Effector CD8-positive, alpha-beta T cell (primary cell): Measurements from ENCODE around the gene TCEA3.

Experiments used
- DNase-seq: peaks from one replicate; lab custom pipeline; 2025; lab: John Stamatoyannopoulos, UW
- total RNA-seq, 4 experiments: gene quantifications; one replicate each; lab custom pipeline; 2026; lab: John Stamatoyannopoulos, UW

Gene TCEA3
- total RNA-seq, result 3.4 to 9.5 (median 4.7) reads per million in 4 experiments

DNA sequence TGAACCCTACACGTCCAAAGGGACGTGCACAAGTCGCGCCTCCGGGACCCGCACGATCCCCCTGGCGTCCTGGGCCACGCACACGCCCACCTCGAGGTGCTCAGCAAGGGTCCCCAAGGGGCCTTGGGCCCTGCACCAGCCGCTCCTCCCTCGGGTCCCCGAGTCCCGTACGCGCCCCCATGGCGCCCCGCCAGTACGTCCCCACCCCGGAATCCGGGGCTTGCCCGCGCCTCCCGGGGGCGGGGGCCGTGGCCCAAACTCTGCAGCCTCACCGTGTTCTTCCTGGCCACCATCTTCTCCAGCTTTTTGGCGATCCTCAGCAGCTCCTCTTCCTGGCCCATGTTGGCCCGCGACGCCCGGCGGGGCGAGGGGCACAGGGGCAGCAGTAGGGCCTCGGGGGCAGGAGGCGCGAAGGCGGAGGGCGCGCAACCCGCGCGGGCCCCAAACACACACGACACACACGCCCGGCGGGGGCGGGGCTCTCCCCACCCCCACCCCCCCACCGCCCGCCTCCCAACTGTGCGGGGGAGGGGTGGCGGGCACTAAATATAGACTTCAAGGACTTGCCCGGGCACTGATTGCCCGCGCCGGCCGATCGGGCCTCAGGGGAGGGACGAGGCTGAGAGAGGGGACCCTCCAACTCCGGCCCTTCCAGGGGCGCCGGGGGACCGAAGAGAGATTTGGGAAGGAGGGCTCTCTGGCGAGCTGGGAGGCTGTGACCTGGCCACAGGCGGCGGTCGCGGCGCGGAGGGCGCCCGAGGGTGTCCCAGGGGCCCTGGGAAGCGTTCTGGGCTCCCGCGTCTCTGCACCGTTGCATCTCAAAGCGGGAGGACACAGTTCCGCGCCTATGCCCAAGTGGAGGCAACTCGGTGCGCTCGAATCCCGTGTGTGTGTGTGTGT, at the start of gene TCEA3:
TCEA3 (minus strand) TSS at position 456 of the 900 bp plus-strand sequence; CDS start at position 341, 115 bp downstream.
- DNase-seq, result peak; percentile 24

GRCh38 chr1:23473037-23473800, 48.7 kb upstream of the TCEA3 start:
- DNase-seq, result no peak

DNA sequence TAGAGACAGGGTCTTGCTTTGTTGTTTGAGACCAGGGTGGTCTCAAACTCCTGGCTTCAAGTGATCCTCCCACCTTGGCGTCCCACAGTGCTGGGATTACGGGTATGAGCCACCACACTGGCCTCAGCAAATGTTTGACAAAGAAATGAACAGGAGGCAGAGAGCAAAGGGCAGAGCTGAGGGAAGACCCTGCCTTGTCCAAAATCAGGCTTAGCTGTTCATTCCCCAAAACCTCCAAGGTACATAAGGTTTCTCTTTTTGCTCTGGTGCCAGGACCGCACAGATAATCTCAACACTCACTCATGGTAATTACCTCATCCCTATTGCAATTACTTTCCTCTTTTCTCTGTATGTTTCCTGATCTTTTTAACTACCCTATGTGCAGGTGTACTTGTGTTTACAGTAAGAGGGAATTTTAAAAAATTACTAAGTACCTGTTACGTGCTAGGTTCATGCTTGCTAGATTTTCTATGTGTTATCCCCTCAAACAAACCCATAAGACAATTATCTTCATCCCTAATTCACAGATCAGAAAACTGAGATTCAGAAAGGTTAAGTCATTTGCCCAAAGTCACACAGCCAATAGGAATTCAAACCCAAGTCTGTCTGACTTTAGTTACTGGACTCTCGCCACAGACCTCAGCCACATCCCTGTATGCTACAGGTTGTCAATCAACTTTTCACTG, 47.9 kb upstream of the TCEA3 start:
- no peak for DNase-seq

DNA sequence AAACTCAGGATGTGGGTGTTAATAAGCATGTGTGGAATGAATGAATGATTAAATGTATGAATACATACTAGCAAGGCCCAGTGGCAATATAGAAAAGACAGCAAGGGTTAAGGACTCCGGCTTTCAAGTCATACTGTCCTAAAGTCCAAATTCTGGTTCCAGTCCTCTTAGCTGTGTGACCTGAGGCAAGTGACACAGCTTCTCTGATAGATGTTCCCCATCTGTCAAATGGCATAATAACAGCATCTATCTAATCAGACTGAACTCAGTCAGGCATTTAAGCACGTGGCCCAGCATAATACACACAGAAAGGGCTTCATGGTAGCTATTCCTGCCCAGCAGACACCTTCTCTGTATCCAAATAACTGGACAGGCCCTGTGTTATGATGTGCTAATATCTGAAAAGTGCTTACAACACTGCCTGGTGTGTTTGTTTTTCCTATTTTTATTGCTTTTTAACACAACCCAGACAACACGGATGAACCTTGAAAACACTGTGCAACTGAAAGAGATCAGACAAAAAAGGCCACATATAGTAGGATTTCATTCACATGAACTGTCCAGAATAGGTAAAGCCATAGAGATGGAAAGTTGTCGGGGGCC, 47.0 kb upstream of the TCEA3 start:
- no peak for DNase-seq

DNA sequence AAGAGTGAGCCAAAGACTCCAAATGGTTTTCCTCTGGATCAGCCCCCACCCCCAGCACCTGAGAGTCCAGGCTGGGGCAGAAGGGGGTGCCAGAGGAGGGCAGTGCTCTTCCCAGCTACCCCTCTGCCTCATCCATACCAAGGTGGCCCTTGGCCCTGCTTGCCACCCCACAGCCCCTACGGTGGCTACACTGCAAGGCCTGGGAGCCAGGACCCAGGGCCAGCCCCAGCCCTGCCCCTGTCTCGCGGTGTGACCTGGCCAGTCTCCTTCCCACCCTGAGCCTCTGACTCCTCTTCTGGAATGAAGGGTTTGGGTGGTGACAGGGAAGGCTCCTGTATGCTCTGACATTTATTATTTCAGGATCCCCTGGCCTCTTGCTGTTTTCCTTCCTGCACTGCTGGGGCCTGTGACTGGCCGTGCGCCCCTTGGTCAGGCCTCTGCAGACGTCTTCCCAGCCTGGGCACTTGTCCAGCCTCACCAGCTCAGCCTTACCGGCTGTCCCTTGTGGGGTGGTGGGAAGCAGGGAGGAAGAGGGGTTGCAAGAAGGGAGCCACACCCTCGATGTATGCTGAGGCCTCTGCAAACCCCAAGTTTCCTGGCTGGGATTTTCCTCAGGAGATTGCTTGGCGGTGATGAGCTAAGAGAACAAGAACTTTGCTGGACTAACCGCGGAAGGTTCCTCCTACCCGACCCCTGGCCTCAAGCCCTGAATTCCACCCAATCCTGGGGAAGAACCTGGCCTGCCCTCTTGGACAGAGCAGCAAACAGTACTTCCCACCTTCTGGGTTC, 45.9 kb upstream of the TCEA3 start:
- no peak for DNase-seq

- no peak for DNase-seq
These were observed 44.9 kb upstream of the TCEA3 start for GRCh38 chr1:23469372-23469982.

DNA sequence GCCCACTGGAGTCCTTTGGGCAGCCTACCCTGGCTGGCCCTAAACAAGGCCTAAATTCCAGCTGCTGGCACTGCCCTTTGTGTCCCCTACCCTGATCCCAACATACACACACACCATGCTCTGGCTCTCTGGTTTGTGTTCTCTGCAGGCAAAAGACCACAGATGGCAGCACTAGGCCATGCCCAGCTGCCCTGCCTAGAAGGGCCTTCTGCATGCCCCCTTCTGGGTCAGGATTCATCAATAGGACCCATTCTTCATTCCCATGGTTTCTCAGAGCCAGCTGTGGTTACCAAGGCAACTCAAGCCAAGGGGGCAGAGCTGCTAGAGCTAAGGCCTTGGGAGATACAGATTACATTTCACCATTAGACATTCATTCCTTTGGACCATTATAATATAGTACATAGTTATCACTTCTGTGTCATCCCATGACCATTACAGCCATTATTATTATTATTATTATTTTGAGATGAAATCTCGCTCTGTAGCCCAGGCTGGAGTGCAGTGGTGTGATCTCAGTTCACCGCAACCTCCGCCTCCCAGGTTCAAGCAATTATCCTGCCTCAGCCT, 42.0 kb upstream of the TCEA3 start:
- no peak for DNase-seq

DNA sequence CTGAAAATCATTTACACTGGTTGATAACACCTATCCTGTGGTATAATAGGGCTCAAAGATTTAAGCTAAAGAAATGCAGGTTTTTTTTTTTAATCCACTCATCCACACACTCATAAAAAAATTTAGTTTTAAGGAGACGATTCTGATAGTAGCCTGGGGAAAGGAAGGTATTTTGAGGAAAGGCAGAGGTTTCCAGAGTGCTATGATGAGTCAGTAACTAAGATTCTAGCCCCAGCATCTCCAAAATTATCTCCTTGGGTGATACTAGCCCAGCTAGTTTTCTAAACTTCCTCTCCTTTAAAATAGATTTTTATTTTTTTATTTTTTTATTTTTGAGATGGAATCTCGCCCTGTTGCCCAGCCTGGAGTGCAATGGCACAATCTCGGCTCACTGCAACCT, 38.7 kb upstream of the TCEA3 start:
- no peak for DNase-seq

DNA sequence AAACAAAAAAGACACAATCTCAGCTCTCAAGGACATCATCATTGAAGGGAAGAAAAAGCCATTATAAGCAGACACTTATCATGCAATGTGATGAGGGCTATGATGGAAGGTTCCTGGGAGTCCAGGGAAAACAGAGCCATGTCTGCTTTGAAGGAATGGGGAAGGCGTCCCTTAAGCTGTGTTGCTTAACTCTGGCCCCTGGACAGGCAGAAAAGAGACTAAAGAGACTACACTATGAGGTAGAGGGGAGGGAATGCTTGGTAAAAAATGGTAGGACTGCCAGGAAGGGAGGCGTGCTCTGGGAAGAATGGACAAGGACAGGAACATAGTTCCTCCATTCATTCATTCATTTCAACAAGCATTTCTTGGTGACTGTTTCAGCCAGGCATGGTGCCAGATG, 38.2 kb upstream of the TCEA3 start:
- no peak for DNase-seq

DNA sequence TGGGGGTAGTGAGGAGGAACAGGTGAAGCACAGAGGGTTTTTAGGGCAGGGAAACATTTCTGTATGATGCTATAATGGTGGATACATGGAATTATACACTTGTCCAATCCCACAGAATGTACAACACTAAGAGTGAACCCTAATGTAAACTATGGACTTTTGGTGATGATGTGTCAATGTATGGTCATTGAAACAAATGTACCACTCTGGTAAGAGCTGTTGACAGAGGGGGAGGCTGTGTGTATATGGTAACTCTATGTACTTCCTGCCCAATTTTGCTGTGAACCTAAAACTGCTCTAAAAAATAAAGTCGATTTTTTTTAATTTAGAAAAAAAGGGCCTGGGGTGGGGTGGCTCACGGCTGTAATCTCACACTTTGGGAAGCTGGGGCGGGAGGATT, 36.5 kb upstream of the TCEA3 start:
- DNase-seq, result no peak

DNA sequence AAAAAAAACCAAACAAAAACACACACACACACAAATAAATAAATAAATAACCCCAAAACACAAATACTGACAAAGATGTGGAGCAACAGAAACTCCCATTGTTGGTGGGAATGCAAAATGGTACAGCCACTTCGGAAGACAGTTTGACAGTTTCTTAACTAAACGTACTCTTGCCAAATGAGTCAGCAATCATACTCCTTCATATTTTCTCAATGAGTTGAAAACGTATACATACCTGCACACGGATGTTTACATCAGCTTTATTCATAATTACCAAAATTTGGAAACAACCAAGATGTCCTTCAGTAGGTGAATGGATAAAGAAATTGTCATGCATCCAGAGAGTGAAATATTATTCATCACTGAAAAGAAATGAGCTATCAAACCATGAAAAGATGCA, 36.0 kb upstream of the TCEA3 start:
- DNase-seq, result no peak

DNA sequence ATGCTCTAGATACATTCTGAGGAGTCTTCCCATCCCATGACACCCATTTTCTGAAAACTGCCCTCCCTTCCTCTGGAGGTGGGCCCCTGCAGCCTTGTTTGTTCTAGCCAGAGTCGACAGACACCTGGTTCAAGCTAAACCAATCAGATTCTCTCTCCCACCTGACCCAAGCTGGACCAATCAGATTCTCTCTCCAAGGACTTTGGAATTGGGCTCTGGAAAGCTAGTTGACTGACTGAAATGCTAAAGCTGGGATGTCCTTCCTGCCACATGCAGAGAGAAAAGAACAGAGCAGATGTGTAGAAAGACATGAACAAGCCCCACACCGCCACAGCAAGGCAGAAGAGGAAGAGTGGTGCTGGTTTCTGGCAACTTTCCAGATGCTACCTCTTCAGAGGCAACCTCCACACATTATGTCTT, 34.8 kb upstream of the TCEA3 start:
- DNase-seq, result no peak

DNA sequence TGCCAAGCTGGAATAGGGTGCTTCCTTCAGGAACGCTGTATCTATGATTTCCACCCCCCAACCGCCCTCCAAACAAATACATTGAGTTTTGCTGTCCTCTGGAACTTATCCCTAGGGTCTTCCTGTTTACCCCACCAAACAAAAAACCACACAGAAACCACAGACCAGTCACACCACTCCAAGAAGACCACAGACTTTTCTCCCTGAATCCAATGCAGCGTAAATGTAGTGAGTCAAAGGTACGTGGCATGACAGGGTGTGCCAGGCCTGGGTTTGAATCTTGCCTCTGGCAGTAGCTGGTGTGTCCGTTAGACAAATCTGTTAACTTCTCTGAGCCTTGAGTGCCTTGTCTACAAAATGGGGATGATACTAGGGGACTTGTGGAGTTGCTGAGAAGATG, 31.7 kb upstream of the TCEA3 start:
- DNase-seq, result no peak

- DNase-seq, result no peak
These were observed 29.0 kb upstream of the TCEA3 start for GRCh38 chr1:23453455-23454000.

DNA sequence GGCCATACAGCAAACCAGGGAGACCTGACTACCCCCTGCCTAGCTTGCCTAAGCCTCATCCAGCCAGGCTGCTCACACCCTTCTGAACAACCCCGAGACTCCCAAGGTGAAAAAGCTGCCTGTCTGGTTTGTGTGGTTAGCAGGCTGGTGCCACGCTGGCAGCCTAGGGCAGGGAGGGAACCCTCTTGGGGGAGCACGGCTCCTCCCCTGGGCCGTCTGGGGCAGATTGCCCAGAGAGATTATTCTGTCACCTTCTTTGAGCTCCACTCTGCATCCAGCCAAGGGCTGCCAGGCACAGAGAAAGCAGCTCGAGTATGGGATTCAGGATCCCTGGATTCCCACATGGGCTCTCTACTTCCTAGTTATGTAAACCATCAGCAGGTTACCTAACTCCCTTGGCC, 27.5 kb upstream of the TCEA3 start:
- DNase-seq, result peak; percentile 6

- DNase-seq, result no peak
These were observed 26.9 kb upstream of the TCEA3 start for GRCh38 chr1:23451441-23451840.

DNA sequence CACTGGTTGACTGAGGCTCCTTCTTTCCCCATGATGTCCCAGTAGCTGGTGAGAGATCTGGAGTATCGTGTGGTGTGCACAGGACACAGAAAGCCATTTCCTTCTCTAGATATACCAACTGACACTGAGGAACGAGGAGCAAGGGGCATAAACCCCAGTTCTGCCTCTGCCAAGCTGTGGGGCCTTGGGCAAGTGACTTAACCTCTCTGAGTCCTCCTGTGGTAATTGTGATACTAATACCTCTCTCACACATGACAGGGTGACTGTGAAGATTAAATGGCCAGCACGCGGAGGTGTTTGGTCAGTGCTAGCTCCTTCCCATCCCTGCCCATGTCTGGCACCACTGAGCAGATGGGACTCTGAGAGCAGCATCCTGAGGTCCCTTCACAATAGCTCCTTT, 26.3 kb upstream of the TCEA3 start:
- no peak for DNase-seq

DNA sequence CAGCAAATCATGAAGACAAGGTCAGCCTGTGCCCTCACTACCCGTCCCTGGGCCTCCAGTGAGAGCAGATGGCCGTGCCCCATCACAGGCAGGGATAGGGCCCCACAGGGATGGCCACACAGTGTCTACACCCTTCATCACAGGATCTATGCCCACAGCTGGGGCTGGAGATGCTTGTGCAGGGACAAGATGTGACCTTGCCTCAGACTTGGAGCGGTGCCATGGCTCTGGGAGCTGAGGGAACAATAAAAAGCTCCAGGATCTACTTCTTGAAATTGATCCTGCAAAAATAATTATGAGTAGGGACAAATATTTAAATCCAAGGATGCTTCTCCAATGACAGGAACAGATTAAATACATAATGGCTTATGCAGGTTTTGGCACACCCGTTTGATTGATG, 25.4 kb upstream of the TCEA3 start:
- DNase-seq, result no peak

GRCh38 chr1:23449306-23449705, 24.8 kb upstream of the TCEA3 start:
- DNase-seq, result no peak

GRCh38 chr1:23448846-23449245, 24.3 kb upstream of the TCEA3 start:
- no peak for DNase-seq
